ENCODE results near the gene NSUN4. TPM values are rescaled to one million over a fixed set of nuclear protein-coding genes. Genes with fewer than 3 reads are reported as not detected.

Gene NSUN4
- total RNA-seq, 3 donors from 2014 or later, result 17.1 to 26.8 (median 22.9) TPM

- peaks cover 8 to 22% of the 10 kb centered on the region in 2 donors for H3K4me1 ChIP-seq
- H3K4me3 ChIP-seq, result peak overlapping the region; percentile 68 to 97 (median 86)
- TF ChIP-seq, protein P1, sequence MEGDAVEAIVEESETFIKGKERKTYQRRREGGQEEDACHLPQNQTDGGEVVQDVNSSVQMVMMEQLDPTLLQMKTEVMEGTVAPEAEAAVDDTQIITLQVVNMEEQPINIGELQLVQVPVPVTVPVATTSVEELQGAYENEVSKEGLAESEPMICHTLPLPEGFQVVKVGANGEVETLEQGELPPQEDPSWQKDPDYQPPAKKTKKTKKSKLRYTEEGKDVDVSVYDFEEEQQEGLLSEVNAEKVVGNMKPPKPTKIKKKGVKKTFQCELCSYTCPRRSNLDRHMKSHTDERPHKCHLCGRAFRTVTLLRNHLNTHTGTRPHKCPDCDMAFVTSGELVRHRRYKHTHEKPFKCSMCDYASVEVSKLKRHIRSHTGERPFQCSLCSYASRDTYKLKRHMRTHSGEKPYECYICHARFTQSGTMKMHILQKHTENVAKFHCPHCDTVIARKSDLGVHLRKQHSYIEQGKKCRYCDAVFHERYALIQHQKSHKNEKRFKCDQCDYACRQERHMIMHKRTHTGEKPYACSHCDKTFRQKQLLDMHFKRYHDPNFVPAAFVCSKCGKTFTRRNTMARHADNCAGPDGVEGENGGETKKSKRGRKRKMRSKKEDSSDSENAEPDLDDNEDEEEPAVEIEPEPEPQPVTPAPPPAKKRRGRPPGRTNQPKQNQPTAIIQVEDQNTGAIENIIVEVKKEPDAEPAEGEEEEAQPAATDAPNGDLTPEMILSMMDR (IDR thresholded peaks at IDR 0.05), result no peak
- TF ChIP-seq POLR2AphosphoS5 (IDR thresholded peaks at IDR 0.05) (no peak), POLR2A (IDR thresholded peaks at IDR 0.05) (no peak)
- H3K9me3 ChIP-seq, result no peaks in the 10 kb centered on the region
- H3K36me3 ChIP-seq, result no peaks in the 10 kb centered on the region
- no peak for DNase-seq (ENCODE audit: low spot score in 2 of 2)
- H3K27me3 ChIP-seq, result no peaks in the 10 kb centered on the region
- intact Hi-C loops (cut with DNase I; ENCODE audit: low total_unique reads), result no loop called here
- H3K27ac ChIP-seq, result peak overlapping the region; percentile 96 to 98
Observed at GRCh38 chr1:46303872-46304326, 36.7 kb upstream of the NSUN4 start.

- DNase-seq (ENCODE audit: low spot score in 2 of 2), result no peak
- no peak overlapping the region for H3K27ac ChIP-seq
- H3K9me3 ChIP-seq, result no peaks in the 10 kb centered on the region
- no peaks in the 10 kb centered on the region for H3K36me3 ChIP-seq
- TF ChIP-seq, protein P1 (IDR thresholded peaks at IDR 0.05), result no peak
- TF ChIP-seq POLR2AphosphoS5 (IDR thresholded peaks at IDR 0.05) (no peak), POLR2A (IDR thresholded peaks at IDR 0.05) (no peak)
- no peaks in the 10 kb centered on the region for H3K27me3 ChIP-seq
- peaks cover 3 to 15% of the 10 kb centered on the region in 2 donors for H3K4me1 ChIP-seq
- H3K4me3 ChIP-seq, result no peak overlapping the region
- intact Hi-C loops (cut with DNase I; ENCODE audit: low total_unique reads), result no loop called here
Observed at GRCh38 chr1:46306159-46306530, 34.5 kb upstream of the NSUN4 start.

- Histone ChIP-seq H3K27me3 (no peaks in the 10 kb centered on the region), H3K4me3 (no peak overlapping the region), H3K9me3 (no peaks in the 10 kb centered on the region), H3K4me1 (peaks cover 0 to 11% of the 10 kb centered on the region in 2 donors), H3K27ac (no peak overlapping the region), H3K36me3 (no peaks in the 10 kb centered on the region)
- TF ChIP-seq POLR2A (IDR thresholded peaks at IDR 0.05) (no peak), POLR2AphosphoS5 (IDR thresholded peaks at IDR 0.05) (no peak)
- TF ChIP-seq, protein P1 (IDR thresholded peaks at IDR 0.05), result no peak
- intact Hi-C loops (cut with DNase I; ENCODE audit: low total_unique reads), result no loop called here
- DNase-seq (ENCODE audit: low spot score in 2 of 2), result no peak
Observed at GRCh38 chr1:46309401-46310159, 31.0 kb upstream of the NSUN4 start.

GRCh38 chr1:46310321-46310720 is 30.3 kb upstream of the NSUN4 start:
- Histone ChIP-seq H3K27ac (no peak overlapping the region), H3K4me1 (peaks cover 0 to 6% of the 10 kb centered on the region in 2 donors), H3K4me3 (no peak overlapping the region), H3K36me3 (no peaks in the 10 kb centered on the region), H3K27me3 (no peaks in the 10 kb centered on the region), H3K9me3 (no peaks in the 10 kb centered on the region)
- TF ChIP-seq POLR2A (IDR thresholded peaks at IDR 0.05) (no peak), POLR2AphosphoS5 (IDR thresholded peaks at IDR 0.05) (no peak)
- TF ChIP-seq, protein P1 (IDR thresholded peaks at IDR 0.05), result no peak
- intact Hi-C loops (cut with DNase I; ENCODE audit: low total_unique reads), result no loop called here
- DNase-seq (ENCODE audit: low spot score in 2 of 2), result no peak

DNA sequence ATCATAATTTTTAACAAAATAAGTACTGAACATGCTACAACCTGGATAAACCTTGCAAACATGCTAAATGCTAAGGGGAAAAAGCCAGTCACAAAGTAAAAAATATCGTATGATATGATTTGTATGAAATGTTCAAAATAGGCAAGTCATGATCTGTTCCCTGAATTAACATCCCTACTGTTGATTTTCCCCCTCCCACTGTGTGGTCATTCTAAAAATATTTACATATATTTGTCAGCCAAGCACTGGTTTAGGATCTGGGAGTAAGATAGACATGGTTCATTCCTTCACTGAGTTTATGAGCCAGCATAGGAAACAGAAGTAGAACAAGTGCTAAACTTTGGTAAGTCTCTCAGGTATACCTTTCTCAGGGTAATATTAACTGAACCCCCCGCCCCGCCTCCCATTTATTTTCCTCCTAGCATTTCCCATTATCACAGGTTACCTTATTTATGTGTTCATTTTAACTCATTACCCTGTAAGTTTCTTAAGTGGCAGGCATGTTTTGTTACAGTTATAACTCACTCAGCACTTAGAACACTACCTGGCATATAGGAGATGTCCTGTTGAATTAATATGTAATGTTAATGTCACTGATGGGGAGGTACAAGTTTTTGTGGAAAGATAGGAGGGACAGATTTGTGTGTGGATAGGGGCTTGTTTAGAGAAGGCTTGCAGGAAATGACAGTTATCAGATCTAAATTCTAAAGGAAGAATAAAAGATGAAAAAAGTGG is 24.8 kb upstream of the NSUN4 start:
- intact Hi-C loops (cut with DNase I; ENCODE audit: low total_unique reads), result no loop called here
- no peaks in the 10 kb centered on the region for H3K36me3 ChIP-seq
- no peaks in the 10 kb centered on the region for H3K9me3 ChIP-seq
- H3K27me3 ChIP-seq, result no peaks in the 10 kb centered on the region
- H3K4me1 ChIP-seq, result no peaks in the 10 kb centered on the region
- no peak overlapping the region for H3K4me3 ChIP-seq
- TF ChIP-seq POLR2A (IDR thresholded peaks at IDR 0.05), result no peak
- TF ChIP-seq, protein P1 (IDR thresholded peaks at IDR 0.05), result no peak
- TF ChIP-seq POLR2AphosphoS5 (IDR thresholded peaks at IDR 0.05), result no peak
- no peak overlapping the region for H3K27ac ChIP-seq
- DNase-seq (ENCODE audit: low spot score in 2 of 2), result no peak
